OCI-LY3 (cell line): ENCODE results near the gene PLXNA3.

Experiments
- H2AFZ ChIP-seq: fragments of 200-600, 300-600 bp; shearing (Covaris generic); 2 replicates; pipeline ENCODE4 v1.6.0; 2014; ENCODE audit warnings: antibody characterized with exemption, low read depth, low read length
- H3K27ac ChIP-seq: fragments of 200-600, 300-600 bp; sonication (generic); 2 replicates; pipeline ENCODE4 v1.5.1; 2014; ENCODE audit warnings: mild to moderate bottlenecking, low read length, moderate library complexity, mixed read lengths
- H3K27me3 ChIP-seq: fragments of 200-600, 300-600 bp; sonication (generic); 2 replicates; pipeline ENCODE4 v1.6.1; 2014; ENCODE audit warnings: low read depth, low read length, mixed read lengths
- H3K36me3 ChIP-seq: fragments of 200-600, 300-600 bp; sonication (generic); replicated peaks from 2 replicates; pipeline ENCODE3; 2014; ENCODE audit warnings: low read depth, low read length, mixed read lengths
- H3K4me1 ChIP-seq: fragments of 300-600, 200-600 bp; sonication (generic); 2 replicates; pipeline ENCODE4 v1.6.1; 2014; ENCODE audit warnings: low read length, mixed read lengths
- H3K4me2 ChIP-seq: fragments of 200-600, 300-600 bp; sonication (generic); 2 replicates; pipeline ENCODE4 v1.6.1; 2014; ENCODE audit warnings: low read length, mixed read lengths
- H3K4me3 ChIP-seq: fragments of 300-600, 200-600 bp; sonication (generic); 2 replicates; pipeline ENCODE4 v1.5.1; 2014; ENCODE audit warnings: antibody characterized with exemption, mild to moderate bottlenecking, low read length, moderate library complexity
- H3K79me2 ChIP-seq: fragments of 300-600, 200-600 bp; shearing (Covaris generic); 2 replicates; pipeline ENCODE4 v1.6.1; 2014; ENCODE audit warnings: mild to moderate bottlenecking, low read length, mixed read lengths
- H3K9ac ChIP-seq: fragments of 300-600, 200-600 bp; shearing (Covaris generic); 2 replicates; pipeline ENCODE4 v1.6.0; 2014; ENCODE audit warnings: mild to moderate bottlenecking, low read length, moderate library complexity
- H3K9me3 ChIP-seq: fragments of 200-600, 300-600 bp; shearing (Covaris generic); 2 replicates; pipeline ENCODE4 v1.6.1; 2014; ENCODE audit warnings: low read length, mixed read lengths; ENCODE audit not compliant: insufficient read depth
- H4K20me1 ChIP-seq: fragments of 200-600, 300-600 bp; sonication (generic); 2 replicates; pipeline ENCODE4 v1.6.1; 2016; ENCODE audit warnings: low read length, mixed read lengths; ENCODE audit not compliant: insufficient read depth
- EZH2phosphoT487 ChIP-seq: fragments of 200-600 bp; shearing (Covaris generic); IDR thresholded peaks from 2 replicates; pipeline ENCODE4 v1.6.1; 2018; ENCODE audit warnings: antibody characterized with exemption, mixed run types, low read depth
- TF ChIP-seq, protein P1 (sequence below): fragments of 200-600, 300-600 bp; sonication (generic); IDR thresholded peaks from 2 replicates; pipeline ENCODE4 v1.5.1; 2014; ENCODE audit warnings: antibody characterized with exemption, low read length, low read depth

PLXNA3 gene

DNA sequence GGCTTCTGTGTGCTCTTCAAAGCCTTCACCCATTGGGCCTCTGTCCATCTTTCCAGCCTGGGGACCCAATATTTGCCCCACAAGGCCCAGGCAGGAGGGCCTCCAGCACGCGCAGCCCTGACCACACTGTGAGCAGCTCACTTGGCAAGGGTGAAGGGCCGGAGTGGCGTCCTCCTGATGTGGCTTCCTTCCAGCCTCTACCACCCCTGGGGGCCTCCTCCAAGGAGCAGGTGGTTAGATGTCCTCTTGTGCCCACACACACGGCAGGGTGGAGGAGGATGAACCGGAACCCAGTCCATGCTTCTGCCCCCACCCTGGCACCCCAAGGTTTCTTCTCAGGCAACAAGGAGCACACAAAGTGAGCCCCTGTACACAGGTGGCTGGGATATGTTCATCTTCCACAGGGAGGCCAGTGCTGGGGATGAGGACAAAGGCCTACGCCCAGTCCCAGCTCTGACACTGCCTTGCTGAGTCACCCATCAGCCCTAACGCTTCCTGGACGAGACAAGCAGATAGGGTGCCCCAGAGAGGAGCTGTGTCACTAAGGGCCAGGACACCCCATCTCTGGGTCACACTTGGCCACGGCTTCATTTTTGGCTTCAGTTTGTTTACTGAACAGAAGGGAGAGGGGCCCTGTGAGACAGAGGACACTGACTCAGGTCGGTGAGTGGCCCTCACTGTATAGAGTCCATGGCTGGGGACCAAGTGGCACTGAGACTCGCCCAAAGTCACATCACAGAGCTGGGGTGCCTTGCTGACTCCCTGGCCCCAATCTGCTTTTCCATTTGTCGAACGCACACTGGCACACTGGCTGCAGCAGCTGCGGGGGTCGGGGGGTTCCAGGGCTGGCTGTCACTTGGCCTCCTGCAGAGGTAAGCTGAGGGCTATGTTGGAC lies 26.4 kb downstream of the PLXNA3 start:
- no peak for TF ChIP-seq EZH2phosphoT487
- TF ChIP-seq, protein P1, sequence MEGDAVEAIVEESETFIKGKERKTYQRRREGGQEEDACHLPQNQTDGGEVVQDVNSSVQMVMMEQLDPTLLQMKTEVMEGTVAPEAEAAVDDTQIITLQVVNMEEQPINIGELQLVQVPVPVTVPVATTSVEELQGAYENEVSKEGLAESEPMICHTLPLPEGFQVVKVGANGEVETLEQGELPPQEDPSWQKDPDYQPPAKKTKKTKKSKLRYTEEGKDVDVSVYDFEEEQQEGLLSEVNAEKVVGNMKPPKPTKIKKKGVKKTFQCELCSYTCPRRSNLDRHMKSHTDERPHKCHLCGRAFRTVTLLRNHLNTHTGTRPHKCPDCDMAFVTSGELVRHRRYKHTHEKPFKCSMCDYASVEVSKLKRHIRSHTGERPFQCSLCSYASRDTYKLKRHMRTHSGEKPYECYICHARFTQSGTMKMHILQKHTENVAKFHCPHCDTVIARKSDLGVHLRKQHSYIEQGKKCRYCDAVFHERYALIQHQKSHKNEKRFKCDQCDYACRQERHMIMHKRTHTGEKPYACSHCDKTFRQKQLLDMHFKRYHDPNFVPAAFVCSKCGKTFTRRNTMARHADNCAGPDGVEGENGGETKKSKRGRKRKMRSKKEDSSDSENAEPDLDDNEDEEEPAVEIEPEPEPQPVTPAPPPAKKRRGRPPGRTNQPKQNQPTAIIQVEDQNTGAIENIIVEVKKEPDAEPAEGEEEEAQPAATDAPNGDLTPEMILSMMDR = no peak
- H3K79me2 ChIP-seq = peaks cover 24% of the 10 kb centered on the region
- H3K27ac ChIP-seq = no peak overlapping the region
- no peaks in the 10 kb centered on the region for H4K20me1 ChIP-seq
- peaks cover 19% of the 10 kb centered on the region for H3K36me3 ChIP-seq
- no peaks in the 10 kb centered on the region for H3K9me3 ChIP-seq
- peaks cover 31% of the 10 kb centered on the region for H3K4me1 ChIP-seq
- H3K4me2 ChIP-seq = no peak overlapping the region
- H3K9ac ChIP-seq = no peak overlapping the region
- no peak overlapping the region for H3K4me3 ChIP-seq
- no peaks in the 10 kb centered on the region for H3K27me3 ChIP-seq
- no peak overlapping the region for H2AFZ ChIP-seq

DNA sequence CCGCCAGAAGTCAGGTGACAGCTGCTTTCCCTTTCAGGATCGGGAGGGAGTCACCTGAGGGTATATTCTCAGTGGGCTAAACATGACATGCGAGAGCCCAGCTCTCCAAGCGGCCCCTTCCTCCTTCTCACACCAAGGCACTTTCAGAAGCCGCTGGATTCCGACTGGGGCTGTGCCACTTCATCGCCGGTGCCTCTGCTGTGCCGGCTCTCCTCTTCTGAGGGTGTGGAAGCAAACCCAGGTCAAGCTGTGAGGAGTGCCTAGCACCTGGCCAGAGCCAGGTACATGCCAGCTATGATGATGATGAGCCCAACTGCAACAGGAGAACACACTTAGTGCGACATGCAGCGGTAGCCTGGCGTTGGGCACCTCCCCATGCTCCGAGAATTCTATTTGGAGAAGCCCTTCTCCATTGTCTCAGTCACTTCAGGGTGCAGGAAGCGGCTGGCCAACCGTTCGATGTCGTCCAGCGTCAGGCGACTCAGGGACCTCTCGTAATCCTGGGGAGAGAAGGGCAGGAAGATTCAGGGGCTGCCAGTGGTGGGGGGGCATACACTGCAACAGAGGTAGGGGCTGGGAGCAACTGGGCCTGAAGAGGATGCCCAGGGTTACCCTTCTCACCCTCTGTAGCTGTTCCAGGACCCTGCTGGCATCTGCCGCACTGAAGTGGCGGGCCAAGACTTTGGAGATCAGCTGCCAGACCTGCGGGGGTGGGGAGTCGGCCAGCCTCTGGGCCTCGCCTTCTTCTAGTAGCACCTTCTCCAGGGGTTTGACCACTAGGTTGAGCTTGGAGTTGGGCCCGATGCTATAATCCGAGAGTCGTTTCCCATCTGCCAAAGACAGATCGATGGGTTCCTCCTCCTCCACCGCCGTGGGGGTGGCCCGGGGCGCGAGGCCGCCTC lies 27.3 kb downstream of the PLXNA3 start:
- TF ChIP-seq EZH2phosphoT487 = no peak
- TF ChIP-seq, protein P1 = no peak
- peak overlapping the region; percentile 98 for H3K4me3 ChIP-seq
- H3K9me3 ChIP-seq = no peaks in the 10 kb centered on the region
- peaks cover 24% of the 10 kb centered on the region for H3K79me2 ChIP-seq
- H3K4me2 ChIP-seq = peak overlapping the region; percentile 94
- H2AFZ ChIP-seq = no peak overlapping the region
- H3K27me3 ChIP-seq = no peaks in the 10 kb centered on the region
- peak overlapping the region; percentile 62 for H3K27ac ChIP-seq
- H4K20me1 ChIP-seq = no peaks in the 10 kb centered on the region
- peak overlapping the region; percentile 95 for H3K9ac ChIP-seq
- peaks cover 28% of the 10 kb centered on the region for H3K4me1 ChIP-seq
- H3K36me3 ChIP-seq = peaks cover 19% of the 10 kb centered on the region

DNA sequence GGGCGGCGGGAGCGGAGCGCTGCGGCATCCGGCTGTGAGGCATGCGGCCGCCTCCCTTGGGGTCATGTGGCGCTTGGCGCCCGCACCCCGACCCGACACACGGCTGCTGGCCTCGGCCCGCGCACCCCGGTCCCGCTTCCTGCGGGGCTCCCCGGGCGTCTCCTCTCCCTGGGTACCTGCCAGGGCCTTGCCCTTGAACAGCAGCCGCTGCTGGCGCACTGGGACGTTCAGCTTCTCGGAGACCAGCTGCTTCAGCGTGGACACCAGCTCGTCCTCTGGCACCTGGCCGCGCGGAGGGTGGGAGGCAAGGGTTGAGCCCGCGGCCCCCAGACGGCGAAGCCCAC lies 27.9 kb downstream of the PLXNA3 start:
- peak overlapping the region; percentile 98 for H3K4me3 ChIP-seq
- no peak for TF ChIP-seq EZH2phosphoT487
- TF ChIP-seq, protein P1 = no peak
- H3K36me3 ChIP-seq = peaks cover 19% of the 10 kb centered on the region
- no peaks in the 10 kb centered on the region for H3K9me3 ChIP-seq
- H3K27ac ChIP-seq = peak overlapping the region; percentile 62
- H3K27me3 ChIP-seq = no peaks in the 10 kb centered on the region
- H3K4me1 ChIP-seq = peaks cover 28% of the 10 kb centered on the region
- no peak overlapping the region for H2AFZ ChIP-seq
- peak overlapping the region; percentile 94 for H3K4me2 ChIP-seq
- H4K20me1 ChIP-seq = no peaks in the 10 kb centered on the region
- peak overlapping the region; percentile 95 for H3K9ac ChIP-seq
- peaks cover 24% of the 10 kb centered on the region for H3K79me2 ChIP-seq
